H9 (cell line): ENCODE measurements around the gene FHOD3. TPM values are rescaled to one million over a fixed set of nuclear protein-coding genes. Genes with fewer than 3 reads are reported as not detected.

Experiments used
- DNase-seq: peaks from one replicate; pipeline ENCODE4 v3.0.0-alpha.2; 2017
- H2AFZ ChIP-seq: one replicate; pipeline ENCODE4 v1.6.1; 2013; ENCODE audit warnings: mild to moderate bottlenecking, low read length, control low read depth, moderate library complexity
- H2AK5ac ChIP-seq: 2 replicates; pipeline ENCODE4 v1.6.1; 2013; ENCODE audit warnings: low read length, control low read depth, mixed read lengths; ENCODE audit not compliant: insufficient read length
- H2BK120ac ChIP-seq: one replicate; pipeline ENCODE4 v1.6.1; 2013; ENCODE audit warnings: low read depth, mild to moderate bottlenecking, low read length, control low read depth, inconsistent platforms; ENCODE audit not compliant: poor library complexity, severe bottlenecking
- H2BK12ac ChIP-seq: 2 replicates; pipeline ENCODE4 v1.6.1; 2013; ENCODE audit warnings: low read length, control low read depth, mixed read lengths, low read depth; ENCODE audit not compliant: insufficient read length
- H2BK15ac ChIP-seq: 2 replicates; pipeline ENCODE4 v1.6.1; 2013; ENCODE audit warnings: low read depth, low read length, control low read depth
- H2BK20ac ChIP-seq: one replicate; pipeline ENCODE4 v1.6.1; 2013; ENCODE audit warnings: low read depth, mild to moderate bottlenecking, low read length, control low read depth, inconsistent platforms; ENCODE audit not compliant: poor library complexity, severe bottlenecking
- H2BK5ac ChIP-seq: 2 replicates; pipeline ENCODE4 v1.6.1; 2013; ENCODE audit warnings: low read length, control low read depth, mixed read lengths; ENCODE audit not compliant: insufficient read length
- H3K14ac ChIP-seq: 2 replicates; pipeline ENCODE4 v1.6.1; 2013; ENCODE audit warnings: low read length, control low read depth; ENCODE audit not compliant: insufficient read depth
- H3K18ac ChIP-seq: 2 replicates; pipeline ENCODE4 v1.6.1; 2013; ENCODE audit warnings: low read depth, mild to moderate bottlenecking, mixed read lengths, low read length, control low read depth; ENCODE audit not compliant: insufficient read length
- H3K23ac ChIP-seq: 2 replicates; pipeline ENCODE4 v1.6.1; 2013; ENCODE audit warnings: low read length, control low read depth, mixed read lengths, low read depth; ENCODE audit not compliant: insufficient read length
- H3K23me2 ChIP-seq: 2 replicates; pipeline ENCODE4 v1.6.1; 2013; ENCODE audit warnings: low read depth, mild to moderate bottlenecking, mixed read lengths, low read length, control low read depth; ENCODE audit not compliant: insufficient read length, poor library complexity, severe bottlenecking
- H3K27ac ChIP-seq: 2 replicates; pipeline ENCODE4 v1.5.1; 2013; ENCODE audit warnings: low read length, control low read depth, mixed read lengths, low read depth; ENCODE audit not compliant: insufficient read length
- H3K27me3 ChIP-seq: 2 replicates; pipeline ENCODE4 v1.6.1; 2013; ENCODE audit warnings: low read length, control low read depth, inconsistent platforms; ENCODE audit not compliant: insufficient read depth
- H3K4ac ChIP-seq: 2 replicates; pipeline ENCODE4 v1.6.1; 2013; ENCODE audit warnings: low read depth, mild to moderate bottlenecking, control low read depth, inconsistent platforms, low read length, moderate library complexity
- H3K4me1 ChIP-seq: 2 replicates; pipeline ENCODE4 v1.6.1; 2013; ENCODE audit warnings: low read length, control low read depth, inconsistent platforms; ENCODE audit not compliant: insufficient read depth
- H3K4me2 ChIP-seq: 2 replicates; pipeline ENCODE4 v1.6.1; 2013; ENCODE audit warnings: low read length, control low read depth, mixed read lengths; ENCODE audit not compliant: insufficient read length, insufficient read depth
- H3K56ac ChIP-seq: 2 replicates; pipeline ENCODE4 v1.6.1; 2013; ENCODE audit warnings: low read depth, mild to moderate bottlenecking, mixed read lengths, low read length, control low read depth; ENCODE audit not compliant: insufficient read length
- H3K79me1 ChIP-seq: 2 replicates; pipeline ENCODE4 v1.6.1; 2013; ENCODE audit warnings: low read depth, mild to moderate bottlenecking, moderate library complexity, low read length, control low read depth, inconsistent platforms; ENCODE audit not compliant: insufficient read depth, poor library complexity, severe bottlenecking
- H3K79me2 ChIP-seq: 2 replicates; pipeline ENCODE4 v1.6.1; 2013; ENCODE audit warnings: low read length, control low read depth, inconsistent platforms; ENCODE audit not compliant: insufficient read depth
- H3K9ac ChIP-seq: 2 replicates; pipeline ENCODE4 v1.6.1; 2013; ENCODE audit warnings: low read length, control low read depth, mixed read lengths; ENCODE audit not compliant: insufficient read length; ENCODE audit errors: extremely low read depth
- H3K9me3 ChIP-seq: one replicate; pipeline ENCODE4 v1.6.1; 2013; ENCODE audit warnings: low read depth, low read length, inconsistent platforms; ENCODE audit not compliant: control insufficient read depth
- H3T11ph ChIP-seq: one replicate; pipeline ENCODE4 v1.6.1; 2013; ENCODE audit warnings: mild to moderate bottlenecking, low read length, control low read depth, inconsistent platforms
- H4K20me1 ChIP-seq: one replicate; pipeline ENCODE4 v1.6.1; 2013; ENCODE audit not compliant: control insufficient read depth, insufficient read length, insufficient read depth
- H4K5ac ChIP-seq: 2 replicates; pipeline ENCODE4 v1.6.1; 2013; ENCODE audit warnings: low read depth, mild to moderate bottlenecking, mixed read lengths, low read length, control low read depth; ENCODE audit not compliant: insufficient read length
- H4K8ac ChIP-seq: replicated peaks from 2 replicates; pipeline ENCODE4 v1.6.1; 2013; ENCODE audit warnings: low read length, control low read depth, mixed read lengths, low read depth; ENCODE audit not compliant: insufficient read length
- H4K91ac ChIP-seq: 2 replicates; pipeline ENCODE4 v1.6.1; 2013; ENCODE audit warnings: low read depth, mild to moderate bottlenecking, moderate library complexity, mixed read lengths, low read length, control low read depth; ENCODE audit not compliant: insufficient read length
- H3K27ac Mint-ChIP-seq, 3 experiments: 2 replicates in 2 of 3; 3 replicates in 1 of 3; pipeline ENCODE4 v1.8.0; 2020 to 2021; ENCODE audit warnings: mixed read lengths in 3 of 3, mild to moderate bottlenecking in 1 of 3, moderate library complexity in 1 of 3
- H3K27me3 Mint-ChIP-seq: 2 replicates; pipeline ENCODE4 v1.8.0; 2021; ENCODE audit warnings: low read depth, mild to moderate bottlenecking, moderate library complexity, mixed read lengths
- H3K36me3 Mint-ChIP-seq, 3 experiments: 2 replicates in 2 of 3; 3 replicates in 1 of 3; pipeline ENCODE4 v1.8.0; 2020 to 2021; ENCODE audit warnings: low read depth in 3 of 3, mixed read lengths in 3 of 3; ENCODE audit not compliant: insufficient read depth in 1 of 3
- H3K4me1 Mint-ChIP-seq, 2 experiments: 2 replicates each; pipeline ENCODE4 v1.8.0; 2020; ENCODE audit warnings: mixed read lengths in 2 of 2
- H3K4me3 Mint-ChIP-seq, 2 experiments: 2 replicates in 1 of 2; 3 replicates in 1 of 2; pipeline ENCODE4 v1.8.0; 2020 to 2021; ENCODE audit warnings: mild to moderate bottlenecking in 2 of 2, mixed read lengths in 2 of 2, moderate library complexity in 1 of 2
- H3K9me3 Mint-ChIP-seq, 2 experiments: 2 replicates in 1 of 2; 3 replicates in 1 of 2; pipeline ENCODE4 v1.8.0; 2020; ENCODE audit warnings: mild to moderate bottlenecking in 2 of 2, mixed read lengths in 2 of 2, moderate library complexity in 1 of 2
- WGBS: extraction: QIAGEN DNeasy Blood & Tissue Kit; methylation state at CpG from one replicate; pipeline ENCODE4 v1.1.7; 2013; ENCODE audit warnings: missing lambda C conversion rate, low lambda C conversion rate, mixed read lengths; ENCODE audit not compliant: insufficient read length; ENCODE audit errors: extremely low coverage; 5-methylcytosine and 5-hydroxymethylcytosine counted together
- total RNA-seq: library from RNA; stranded (reverse); gene quantifications from 2 replicates; pipeline ENCODE4 v1.2.1, GENCODE V29; 2021
- TF ChIP-seq, protein P1 (sequence below): fragments of 200-600 bp; sonication (generic); conservative IDR thresholded peaks from 3 replicates; pipeline ENCODE4 v1.8.0; 2021; ENCODE audit warnings: antibody characterized with exemption, mild to moderate bottlenecking

FHOD3 gene
- total RNA-seq, 1 experiment from 2014 or later, result 8.0 TPM

DNA sequence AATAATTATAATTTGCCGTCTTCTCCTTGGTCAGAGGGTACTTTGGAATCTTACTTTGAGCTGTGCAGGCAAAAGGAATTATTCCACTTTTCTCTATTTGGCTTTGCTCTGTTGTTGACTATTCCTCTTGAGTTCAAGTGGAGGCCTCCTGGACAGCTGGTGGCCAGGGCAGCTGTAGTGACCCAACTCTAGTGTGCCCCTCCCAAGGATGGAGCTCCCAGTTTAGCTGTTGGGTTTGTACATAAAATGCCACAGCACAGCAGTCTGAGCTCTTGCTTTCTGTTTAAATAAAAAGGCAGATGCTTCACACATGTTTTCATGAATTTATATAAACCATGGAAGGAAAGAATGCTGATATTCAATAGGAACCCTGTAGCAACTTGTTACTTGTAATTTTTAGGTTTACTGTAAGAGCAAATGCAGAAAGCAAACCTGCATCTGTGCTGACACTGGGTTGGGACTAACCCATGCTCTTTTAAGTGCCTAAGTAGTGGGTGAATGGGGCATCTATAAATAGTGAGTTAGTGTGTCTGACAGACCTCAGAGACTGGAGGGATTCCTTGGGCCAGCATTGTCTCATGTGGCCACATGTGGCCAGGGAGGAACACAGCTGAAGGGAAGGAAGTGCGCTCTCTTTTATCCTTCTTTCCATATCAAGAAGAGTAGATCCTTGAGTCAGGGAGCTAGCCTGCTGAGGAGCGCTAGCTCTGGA is 121.8 kb downstream of the FHOD3 start:
- H2BK20ac ChIP-seq, result no peak overlapping the region
- Mint-ChIP-seq H3K4me3 (no peak overlapping the region), H3K9me3 (no peaks in the 10 kb centered on the region)

More for the DNA sequence above, 121.8 kb downstream of the FHOD3 start:
- no peak overlapping the region for H3K56ac ChIP-seq
- Mint-ChIP-seq H3K27ac (no peak overlapping the region; a peak in 1 of 7 replicates), H3K27me3 (no peaks in the 10 kb centered on the region), H3K4me1 (peaks cover 10 to 28% of the 10 kb centered on the region in 2 experiments), H3K36me3 (no peaks in the 10 kb centered on the region)
- no peaks in the 10 kb centered on the region for H3K79me2 ChIP-seq
- H3K9me3 ChIP-seq, result no peaks in the 10 kb centered on the region
- H3K79me1 ChIP-seq, result no peaks in the 10 kb centered on the region
- H2AFZ ChIP-seq, result no peak overlapping the region
- no peak overlapping the region for H2BK120ac ChIP-seq
- H3K27ac ChIP-seq, result no peak overlapping the region
- no peak overlapping the region for H2BK5ac ChIP-seq
- no peak overlapping the region for H4K91ac ChIP-seq
- H3K27me3 ChIP-seq, result no peaks in the 10 kb centered on the region
- no peak overlapping the region for H3K23ac ChIP-seq
- H3K14ac ChIP-seq, result no peak overlapping the region
- no peak overlapping the region for H3K4ac ChIP-seq
- no peak overlapping the region for H3K9ac ChIP-seq
- no peak overlapping the region for H2BK15ac ChIP-seq
- H3K4me1 ChIP-seq, result no peaks in the 10 kb centered on the region
- H4K5ac ChIP-seq, result no peak overlapping the region
- H2AK5ac ChIP-seq, result no peak overlapping the region
- WGBS, result no CpG with 5 or more reads among the region's 3 CpGs
- no peak overlapping the region for H3T11ph ChIP-seq
- TF ChIP-seq, protein P1, sequence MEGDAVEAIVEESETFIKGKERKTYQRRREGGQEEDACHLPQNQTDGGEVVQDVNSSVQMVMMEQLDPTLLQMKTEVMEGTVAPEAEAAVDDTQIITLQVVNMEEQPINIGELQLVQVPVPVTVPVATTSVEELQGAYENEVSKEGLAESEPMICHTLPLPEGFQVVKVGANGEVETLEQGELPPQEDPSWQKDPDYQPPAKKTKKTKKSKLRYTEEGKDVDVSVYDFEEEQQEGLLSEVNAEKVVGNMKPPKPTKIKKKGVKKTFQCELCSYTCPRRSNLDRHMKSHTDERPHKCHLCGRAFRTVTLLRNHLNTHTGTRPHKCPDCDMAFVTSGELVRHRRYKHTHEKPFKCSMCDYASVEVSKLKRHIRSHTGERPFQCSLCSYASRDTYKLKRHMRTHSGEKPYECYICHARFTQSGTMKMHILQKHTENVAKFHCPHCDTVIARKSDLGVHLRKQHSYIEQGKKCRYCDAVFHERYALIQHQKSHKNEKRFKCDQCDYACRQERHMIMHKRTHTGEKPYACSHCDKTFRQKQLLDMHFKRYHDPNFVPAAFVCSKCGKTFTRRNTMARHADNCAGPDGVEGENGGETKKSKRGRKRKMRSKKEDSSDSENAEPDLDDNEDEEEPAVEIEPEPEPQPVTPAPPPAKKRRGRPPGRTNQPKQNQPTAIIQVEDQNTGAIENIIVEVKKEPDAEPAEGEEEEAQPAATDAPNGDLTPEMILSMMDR, result no peak
- H3K4me2 ChIP-seq, result no peak overlapping the region
- no peak overlapping the region for H4K8ac ChIP-seq
- no peak overlapping the region for H2BK12ac ChIP-seq
- no peak for DNase-seq
- H3K18ac ChIP-seq, result no peak overlapping the region
- no peaks in the 10 kb centered on the region for H3K23me2 ChIP-seq
- no peaks in the 10 kb centered on the region for H4K20me1 ChIP-seq
